Mucosa of rectum (tissue), 2 donors: Measurements from ENCODE around the gene TIGD7.

ENCODE experiments used
- H3K27ac ChIP-seq, 2 donors: one replicate each; pipeline ENCODE4 v1.7.0; 2013; ENCODE audit warnings: inconsistent platforms in 2 of 2, low read depth in 2 of 2, low read length in 2 of 2
- H3K27me3 ChIP-seq, 2 donors: one replicate each; pipeline ENCODE4 v1.7.0; 2013; ENCODE audit warnings: low read length in 2 of 2; ENCODE audit not compliant: control insufficient read depth in 2 of 2, insufficient read depth in 2 of 2
- H3K36me3 ChIP-seq, 2 donors: one replicate each; pipeline ENCODE4 v1.7.0; 2013; ENCODE audit warnings: low read length in 2 of 2; ENCODE audit not compliant: control insufficient read depth in 2 of 2, insufficient read depth in 2 of 2
- H3K4me1 ChIP-seq, 2 donors: one replicate each; pipeline ENCODE4 v1.7.0; 2013; ENCODE audit warnings: low read length in 2 of 2, mild to moderate bottlenecking in 1 of 2; ENCODE audit not compliant: control insufficient read depth in 2 of 2, insufficient read depth in 2 of 2
- H3K4me3 ChIP-seq, 2 donors: one replicate each; pipeline ENCODE4 v1.7.0; 2013; ENCODE audit warnings: low read length in 2 of 2
- H3K9ac ChIP-seq, 2 donors: one replicate each; pipeline ENCODE4 v1.7.0; 2013; ENCODE audit warnings: low read length in 2 of 2, low read depth in 1 of 2, mild to moderate bottlenecking in 1 of 2
- H3K9me3 ChIP-seq, 2 donors: one replicate each; pipeline ENCODE4 v1.7.0; 2013; ENCODE audit warnings: low read length in 2 of 2; ENCODE audit not compliant: control insufficient read depth in 2 of 2
- donor health status: healthy.
- donor health status: Normal muscosa, but diverticular disease.

TIGD7 gene

DNA sequence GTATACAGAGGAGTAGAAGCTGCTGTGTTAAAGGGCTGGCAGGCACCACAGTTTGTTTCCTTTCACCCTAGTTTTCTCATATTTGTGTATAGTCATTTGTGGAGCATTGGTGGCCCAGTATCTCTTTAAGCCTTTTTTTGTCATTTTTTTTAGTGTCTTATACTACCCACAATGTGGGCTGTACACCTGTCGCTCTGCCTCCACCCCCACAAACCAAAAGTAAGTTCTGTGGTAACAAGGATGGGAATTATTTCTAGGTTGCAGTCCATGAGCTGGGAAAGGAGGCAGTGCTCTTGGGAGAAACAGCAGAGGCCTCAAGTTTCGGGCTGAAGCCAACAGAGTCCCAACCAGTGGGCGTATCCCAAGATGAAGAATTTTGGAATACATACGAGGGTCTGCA, 6.3 kb upstream of the TIGD7 start:
- H3K36me3 ChIP-seq = peaks cover 26 to 41% of the 10 kb centered on the region in 2 donors
- no peak overlapping the region for H3K27ac ChIP-seq
- H3K9ac ChIP-seq = no peak overlapping the region
- H3K9me3 ChIP-seq = peaks cover 46 to 54% of the 10 kb centered on the region in 2 donors
- H3K4me1 ChIP-seq = no peaks in the 10 kb centered on the region
- no peaks in the 10 kb centered on the region for H3K27me3 ChIP-seq
- no peak overlapping the region for H3K4me3 ChIP-seq

- peaks cover 22 to 24% of the 10 kb centered on the region in 2 donors for H3K9me3 ChIP-seq
- peaks cover 10 to 22% of the 10 kb centered on the region in 2 donors for H3K36me3 ChIP-seq
- H3K4me1 ChIP-seq = peaks cover 5 to 11% of the 10 kb centered on the region in 2 donors
- H3K27ac ChIP-seq = peak overlapping the region; percentile 90 to 91
- H3K4me3 ChIP-seq = peak overlapping the region; percentile 87 to 89
- H3K27me3 ChIP-seq = no peaks in the 10 kb centered on the region
- H3K9ac ChIP-seq = peak overlapping the region in 1 of 2 donors; percentile 70
Observed at GRCh38 chr16:3306078-3306477, 848 bp upstream of the TIGD7 start.

DNA sequence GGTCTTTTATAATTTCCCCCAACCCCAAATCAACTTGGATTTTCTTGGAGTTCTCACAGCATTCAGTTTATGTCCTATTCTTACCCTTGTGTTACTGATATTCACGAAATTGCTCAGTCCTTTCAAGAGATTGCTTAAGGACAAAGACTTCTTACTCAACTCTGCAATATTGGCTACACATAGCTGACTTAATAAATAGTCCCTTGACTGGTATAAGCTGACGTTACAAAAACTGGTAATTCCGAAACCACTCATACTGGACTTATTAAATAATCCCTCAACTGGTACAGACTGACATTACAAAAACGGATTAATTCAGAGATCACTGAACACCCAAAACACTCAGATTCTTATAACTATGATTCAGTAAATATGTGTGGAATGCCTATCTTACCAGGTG, 860 bp downstream of the TIGD7 start:
- Histone ChIP-seq H3K4me1 (peaks cover 5 to 11% of the 10 kb centered on the region in 2 donors), H3K4me3 (peak overlapping the region; percentile 87 to 89), H3K36me3 (peaks cover 10 to 34% of the 10 kb centered on the region in 2 donors), H3K27ac (no peak overlapping the region), H3K27me3 (no peaks in the 10 kb centered on the region), H3K9ac (no peak overlapping the region), H3K9me3 (peaks cover 31 to 35% of the 10 kb centered on the region in 2 donors)

GRCh38 chr16:3295783-3296182, 9.4 kb downstream of the TIGD7 start:
- Histone ChIP-seq H3K4me3 (no peak overlapping the region), H3K27ac (no peak overlapping the region), H3K4me1 (no peaks in the 10 kb centered on the region), H3K36me3 (peaks cover 18 to 36% of the 10 kb centered on the region in 2 donors), H3K9ac (no peak overlapping the region), H3K9me3 (peaks cover 37 to 51% of the 10 kb centered on the region in 2 donors), H3K27me3 (no peaks in the 10 kb centered on the region)

DNA sequence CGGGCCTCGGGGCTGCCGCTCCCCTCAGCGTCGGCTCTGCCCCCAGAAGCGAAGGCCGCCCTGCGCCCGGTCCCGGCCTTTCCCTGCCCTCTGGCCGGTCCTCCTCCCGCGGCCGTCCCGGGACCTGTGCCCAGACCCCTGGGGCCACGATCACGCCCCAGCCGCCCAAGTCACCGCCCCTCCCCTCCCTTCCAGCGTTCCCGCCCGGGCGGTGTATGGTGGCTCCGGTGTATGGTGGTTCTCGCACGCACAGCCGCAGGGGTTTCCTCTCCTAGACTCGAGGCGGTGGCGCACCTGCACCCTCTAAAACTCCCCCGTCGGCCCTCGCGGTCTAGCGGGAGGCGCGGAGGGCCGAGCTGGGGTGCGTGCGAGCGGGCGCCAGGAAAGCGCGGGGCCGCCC, 10.0 kb downstream of the TIGD7 start:
- peaks cover 24 to 39% of the 10 kb centered on the region in 2 donors for H3K36me3 ChIP-seq
- H3K4me3 ChIP-seq = no peak overlapping the region
- H3K27ac ChIP-seq = no peak overlapping the region
- H3K27me3 ChIP-seq = no peaks in the 10 kb centered on the region
- no peak overlapping the region for H3K9ac ChIP-seq
- H3K4me1 ChIP-seq = no peaks in the 10 kb centered on the region
- peaks cover 39 to 50% of the 10 kb centered on the region in 2 donors for H3K9me3 ChIP-seq

GRCh38 chr16:3292604-3293003, 12.6 kb downstream of the TIGD7 start:
- Histone ChIP-seq H3K9me3 (peaks cover 47 to 51% of the 10 kb centered on the region in 2 donors), H3K4me3 (no peak overlapping the region), H3K4me1 (no peaks in the 10 kb centered on the region), H3K36me3 (peaks cover 44 to 55% of the 10 kb centered on the region in 2 donors), H3K27me3 (no peaks in the 10 kb centered on the region), H3K27ac (no peak overlapping the region), H3K9ac (no peak overlapping the region)

DNA sequence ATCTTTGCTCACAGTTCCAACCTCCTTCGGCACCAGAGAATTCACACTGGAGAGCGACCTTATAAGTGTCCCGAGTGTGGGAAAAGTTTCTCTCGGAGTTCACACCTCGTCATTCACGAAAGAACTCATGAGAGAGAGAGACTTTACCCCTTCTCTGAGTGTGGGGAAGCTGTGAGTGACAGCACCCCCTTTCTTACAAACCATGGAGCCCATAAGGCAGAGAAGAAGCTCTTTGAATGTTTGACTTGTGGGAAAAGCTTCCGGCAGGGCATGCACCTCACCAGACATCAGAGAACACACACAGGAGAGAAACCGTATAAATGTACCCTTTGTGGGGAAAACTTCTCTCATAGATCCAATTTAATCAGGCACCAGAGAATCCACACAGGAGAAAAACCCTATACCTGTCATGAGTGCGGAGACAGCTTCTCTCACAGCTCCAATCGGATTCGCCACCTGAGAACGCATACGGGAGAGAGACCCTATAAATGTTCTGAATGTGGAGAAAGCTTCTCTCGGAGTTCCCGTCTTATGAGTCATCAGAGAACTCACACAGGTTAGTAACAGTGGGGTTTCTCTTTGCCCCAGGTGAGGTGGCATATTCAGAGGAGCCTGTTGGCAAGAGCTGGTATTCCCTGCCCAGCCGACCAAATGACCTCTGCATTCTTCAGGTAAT, 15.1 kb downstream of the TIGD7 start:
- Histone ChIP-seq H3K4me3 (peak overlapping the region in 1 of 2 donors; percentile 20), H3K4me1 (no peaks in the 10 kb centered on the region), H3K36me3 (peaks cover 62 to 77% of the 10 kb centered on the region in 2 donors), H3K9ac (no peak overlapping the region), H3K9me3 (peaks cover 51 to 57% of the 10 kb centered on the region in 2 donors), H3K27ac (no peak overlapping the region), H3K27me3 (no peaks in the 10 kb centered on the region)

GRCh38 chr16:3285131-3285530, 20.1 kb downstream of the TIGD7 start:
- H3K27ac ChIP-seq = no peak overlapping the region
- H3K9ac ChIP-seq = no peak overlapping the region
- peak overlapping the region in 1 of 2 donors; percentile 94 for H3K4me3 ChIP-seq
- no peaks in the 10 kb centered on the region for H3K27me3 ChIP-seq
- peaks cover 9 to 15% of the 10 kb centered on the region in 2 donors for H3K4me1 ChIP-seq
- H3K36me3 ChIP-seq = peaks cover 38 to 45% of the 10 kb centered on the region in 2 donors
- peaks cover 23 to 27% of the 10 kb centered on the region in 2 donors for H3K9me3 ChIP-seq

GRCh38 chr16:3283543-3284447, 21.4 kb downstream of the TIGD7 start:
- peaks cover 10 to 14% of the 10 kb centered on the region in 2 donors for H3K9me3 ChIP-seq
- H3K36me3 ChIP-seq = peaks cover 25 to 31% of the 10 kb centered on the region in 2 donors
- H3K27me3 ChIP-seq = no peaks in the 10 kb centered on the region
- peak overlapping the region; percentile 93 to 94 for H3K4me3 ChIP-seq
- peak overlapping the region; percentile 100 for H3K27ac ChIP-seq
- peaks cover 9 to 15% of the 10 kb centered on the region in 2 donors for H3K4me1 ChIP-seq
- peak overlapping the region; percentile 87 to 98 for H3K9ac ChIP-seq
